Measurements from ENCODE around the gene CLN6. TPM values are rescaled to one million over a fixed set of nuclear protein-coding genes. Genes with fewer than 3 reads are reported as not detected.

The CLN6 gene
- total RNA-seq, 1 experiment from 2014 or later = 68.7 TPM

DNA sequence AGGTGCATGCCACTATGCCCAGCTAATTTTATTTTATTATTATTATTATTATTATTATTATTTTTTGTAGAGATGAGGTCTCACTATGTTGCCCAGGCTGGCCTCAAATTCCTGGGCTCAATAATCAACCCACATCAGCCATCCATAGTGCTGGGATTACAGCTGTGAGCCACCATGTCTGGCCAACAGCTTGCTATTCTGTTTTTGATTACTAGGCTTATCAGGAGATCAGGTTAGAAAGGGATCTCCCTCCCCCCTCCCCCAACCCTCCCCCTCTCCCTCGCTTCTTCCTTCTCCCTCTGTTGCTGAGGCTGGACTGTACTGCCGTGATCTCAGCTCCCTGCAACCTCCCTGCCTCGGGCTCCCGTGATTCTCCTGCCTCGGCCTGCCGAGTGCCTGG is 8.6 kb downstream of the CLN6 start:
- ATAC-seq (no peak), DNase-seq (ENCODE audit: low read depth, low spot score) (no peak)
- ChIA-PET POLR2A (interaction anchor here (0.6 kb wide), 1 partner anchor 178 kb away, joined by 3 read pairs; no protein-coding TSS in a partner anchor), CTCF (interaction anchor here (0.6 kb wide), 1 partner anchor 119 kb away, joined by 3 read pairs; no protein-coding TSS in a partner anchor)
- TF ChIP-seq, protein P1, sequence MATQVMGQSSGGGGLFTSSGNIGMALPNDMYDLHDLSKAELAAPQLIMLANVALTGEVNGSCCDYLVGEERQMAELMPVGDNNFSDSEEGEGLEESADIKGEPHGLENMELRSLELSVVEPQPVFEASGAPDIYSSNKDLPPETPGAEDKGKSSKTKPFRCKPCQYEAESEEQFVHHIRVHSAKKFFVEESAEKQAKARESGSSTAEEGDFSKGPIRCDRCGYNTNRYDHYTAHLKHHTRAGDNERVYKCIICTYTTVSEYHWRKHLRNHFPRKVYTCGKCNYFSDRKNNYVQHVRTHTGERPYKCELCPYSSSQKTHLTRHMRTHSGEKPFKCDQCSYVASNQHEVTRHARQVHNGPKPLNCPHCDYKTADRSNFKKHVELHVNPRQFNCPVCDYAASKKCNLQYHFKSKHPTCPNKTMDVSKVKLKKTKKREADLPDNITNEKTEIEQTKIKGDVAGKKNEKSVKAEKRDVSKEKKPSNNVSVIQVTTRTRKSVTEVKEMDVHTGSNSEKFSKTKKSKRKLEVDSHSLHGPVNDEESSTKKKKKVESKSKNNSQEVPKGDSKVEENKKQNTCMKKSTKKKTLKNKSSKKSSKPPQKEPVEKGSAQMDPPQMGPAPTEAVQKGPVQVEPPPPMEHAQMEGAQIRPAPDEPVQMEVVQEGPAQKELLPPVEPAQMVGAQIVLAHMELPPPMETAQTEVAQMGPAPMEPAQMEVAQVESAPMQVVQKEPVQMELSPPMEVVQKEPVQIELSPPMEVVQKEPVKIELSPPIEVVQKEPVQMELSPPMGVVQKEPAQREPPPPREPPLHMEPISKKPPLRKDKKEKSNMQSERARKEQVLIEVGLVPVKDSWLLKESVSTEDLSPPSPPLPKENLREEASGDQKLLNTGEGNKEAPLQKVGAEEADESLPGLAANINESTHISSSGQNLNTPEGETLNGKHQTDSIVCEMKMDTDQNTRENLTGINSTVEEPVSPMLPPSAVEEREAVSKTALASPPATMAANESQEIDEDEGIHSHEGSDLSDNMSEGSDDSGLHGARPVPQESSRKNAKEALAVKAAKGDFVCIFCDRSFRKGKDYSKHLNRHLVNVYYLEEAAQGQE (IDR thresholded peaks at IDR 0.05; ENCODE audit: insufficient read depth in 1 of 2, low read depth in 2 of 2, low read length in 1 of 2) = no peak
- TF ChIP-seq, protein P2, sequence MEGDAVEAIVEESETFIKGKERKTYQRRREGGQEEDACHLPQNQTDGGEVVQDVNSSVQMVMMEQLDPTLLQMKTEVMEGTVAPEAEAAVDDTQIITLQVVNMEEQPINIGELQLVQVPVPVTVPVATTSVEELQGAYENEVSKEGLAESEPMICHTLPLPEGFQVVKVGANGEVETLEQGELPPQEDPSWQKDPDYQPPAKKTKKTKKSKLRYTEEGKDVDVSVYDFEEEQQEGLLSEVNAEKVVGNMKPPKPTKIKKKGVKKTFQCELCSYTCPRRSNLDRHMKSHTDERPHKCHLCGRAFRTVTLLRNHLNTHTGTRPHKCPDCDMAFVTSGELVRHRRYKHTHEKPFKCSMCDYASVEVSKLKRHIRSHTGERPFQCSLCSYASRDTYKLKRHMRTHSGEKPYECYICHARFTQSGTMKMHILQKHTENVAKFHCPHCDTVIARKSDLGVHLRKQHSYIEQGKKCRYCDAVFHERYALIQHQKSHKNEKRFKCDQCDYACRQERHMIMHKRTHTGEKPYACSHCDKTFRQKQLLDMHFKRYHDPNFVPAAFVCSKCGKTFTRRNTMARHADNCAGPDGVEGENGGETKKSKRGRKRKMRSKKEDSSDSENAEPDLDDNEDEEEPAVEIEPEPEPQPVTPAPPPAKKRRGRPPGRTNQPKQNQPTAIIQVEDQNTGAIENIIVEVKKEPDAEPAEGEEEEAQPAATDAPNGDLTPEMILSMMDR (IDR thresholded peaks at IDR 0.05) = no peak
- no peak for TF ChIP-seq TCF7L2 (IDR thresholded peaks at IDR 0.05; ENCODE audit: low read depth, low read length)
- no peak for TF ChIP-seq POLR2AphosphoS5 (IDR thresholded peaks at IDR 0.05; ENCODE audit: low read depth, low read length)
- no peak for TF ChIP-seq SIN3A (IDR thresholded peaks at IDR 0.05; ENCODE audit: borderline replicate concordance, insufficient read depth, low read depth, low read length)
- Histone ChIP-seq H3K9me3 (ENCODE audit: control insufficient read depth, insufficient read depth, low read depth, low read length) (no peaks in the 10 kb centered on the region), H3K27ac (ENCODE audit: low read length) (no peak overlapping the region), H3K36me3 (ENCODE audit: control insufficient read depth, insufficient read depth, low read length) (no peaks in the 10 kb centered on the region), H3K4me1 (ENCODE audit: control insufficient read depth, insufficient read depth, low read length) (no peaks in the 10 kb centered on the region), H3K27me3 (ENCODE audit: control insufficient read depth, insufficient read depth, low read length) (no peaks in the 10 kb centered on the region), H3K4me3 (ENCODE audit: low read depth in 2 of 2, low read length in 2 of 2) (no peak overlapping the region)
- in situ Hi-C loops (cut with HindIII; ENCODE audit: low pct_unique_long_range_greater_than_20kb, low sequenced_read_pairs) = no loop called here
- no TSS peak for BruUV-seq (replicated peaks)
- intact Hi-C loops (cut with micrococcal nuclease; ENCODE audit: unreplicated experiment) = no loop called here

DNA sequence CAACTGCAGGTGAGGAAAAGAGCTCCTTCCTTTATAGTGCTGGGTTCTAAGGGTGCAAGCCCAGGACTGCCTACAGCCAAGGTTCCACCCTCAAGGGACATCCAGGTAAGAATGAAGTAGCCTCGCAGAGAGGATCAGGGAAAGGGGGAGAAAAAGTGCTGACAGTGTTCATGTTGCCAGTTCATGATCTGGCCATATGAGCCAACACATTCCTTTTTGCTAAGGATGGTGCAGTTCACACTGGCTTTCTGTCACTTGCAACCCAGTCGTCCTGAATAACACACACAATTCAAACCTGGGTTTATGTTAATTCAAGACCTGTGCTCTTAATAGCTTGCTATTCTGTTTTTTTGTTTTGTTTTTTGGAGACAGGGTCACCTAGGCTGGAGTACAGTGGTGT is 9.0 kb downstream of the CLN6 start:
- H3K27me3 ChIP-seq (ENCODE audit: control insufficient read depth, insufficient read depth, low read length) = no peaks in the 10 kb centered on the region
- TF ChIP-seq, protein P2 (IDR thresholded peaks at IDR 0.05) = no peak
- TF ChIP-seq, protein P1 (IDR thresholded peaks at IDR 0.05; ENCODE audit: insufficient read depth in 1 of 2, low read depth in 2 of 2, low read length in 1 of 2) = no peak
- TF ChIP-seq TCF7L2 (IDR thresholded peaks at IDR 0.05; ENCODE audit: low read depth, low read length) (no peak), POLR2AphosphoS5 (IDR thresholded peaks at IDR 0.05; ENCODE audit: low read depth, low read length) (no peak), SIN3A (IDR thresholded peaks at IDR 0.05; ENCODE audit: borderline replicate concordance, insufficient read depth, low read depth, low read length) (no peak)
- POLR2A ChIA-PET = interaction anchor here (0.6 kb wide), 2 partner anchors 76 to 178 kb away, joined by 3 to 5 read pairs; no protein-coding TSS in a partner anchor
- CTCF ChIA-PET = interaction anchor here (0.6 kb wide), 1 partner anchor 120 kb away, joined by 3 read pairs; no protein-coding TSS in a partner anchor
- ATAC-seq = no peak
- H3K4me1 ChIP-seq (ENCODE audit: control insufficient read depth, insufficient read depth, low read length) = no peaks in the 10 kb centered on the region
- no TSS peak for BruUV-seq (replicated peaks)
- H3K4me3 ChIP-seq (ENCODE audit: low read depth in 2 of 2, low read length in 2 of 2) = no peak overlapping the region
- in situ Hi-C loops (cut with HindIII; ENCODE audit: low pct_unique_long_range_greater_than_20kb, low sequenced_read_pairs) (no loop called here), intact Hi-C loops (cut with micrococcal nuclease; ENCODE audit: unreplicated experiment) (no loop called here)
- H3K36me3 ChIP-seq (ENCODE audit: control insufficient read depth, insufficient read depth, low read length) = no peaks in the 10 kb centered on the region
- no peak for DNase-seq (ENCODE audit: low read depth, low spot score)
- no peaks in the 10 kb centered on the region for H3K9me3 ChIP-seq (ENCODE audit: control insufficient read depth, insufficient read depth, low read depth, low read length)
- H3K27ac ChIP-seq (ENCODE audit: low read length) = no peak overlapping the region
